Neural progenitor cell (in vitro differentiated cells): ENCODE data around the gene GCNA. TPM values are rescaled to one million over a fixed set of nuclear protein-coding genes. Genes with fewer than 3 reads are reported as not detected.

ENCODE experiments used
- DNase-seq: peaks from one replicate; pipeline ENCODE4 v3.0.0-alpha.2; 2016; ENCODE audit warnings: low spot score
- H2AFZ ChIP-seq: fragments of 200-600 bp; sonication (generic); replicated peaks from 2 replicates; pipeline ENCODE4 v1.6.1; 2016; ENCODE audit warnings: antibody characterized with exemption
- H3F3A ChIP-seq: fragments of 200-600 bp; sonication (generic); 2 replicates; pipeline ENCODE4 v1.6.1; 2016; ENCODE audit warnings: antibody characterized with exemption, low read depth
- H3K27ac ChIP-seq: fragments of 200-600 bp; sonication (generic); 2 replicates; pipeline ENCODE4 v1.5.1; 2016; ENCODE audit warnings: mild to moderate bottlenecking
- H3K27me3 ChIP-seq: fragments of 200-600 bp; sonication (generic); 2 replicates; pipeline ENCODE4 v1.6.1; 2016; ENCODE audit warnings: mild to moderate bottlenecking, moderate library complexity
- H3K36me3 ChIP-seq: fragments of 200-600 bp; sonication (generic); 2 replicates; pipeline ENCODE4 v1.5.1; 2016
- H3K4me1 ChIP-seq: fragments of 200-600 bp; sonication (generic); 2 replicates; pipeline ENCODE4 v1.6.1; 2016; ENCODE audit warnings: mixed run types
- H3K4me2 ChIP-seq: fragments of 200-600 bp; sonication (generic); 2 replicates; pipeline ENCODE4 v1.6.1; 2016
- H3K4me3 ChIP-seq: fragments of 200-600 bp; sonication (generic); 2 replicates; pipeline ENCODE4 v1.5.1; 2016
- H3K79me2 ChIP-seq: fragments of 200-600 bp; sonication (generic); 2 replicates; pipeline ENCODE4 v1.6.1; 2016; ENCODE audit warnings: low read depth
- H3K9ac ChIP-seq: fragments of 200-600 bp; sonication (generic); 2 replicates; pipeline ENCODE4 v1.6.1; 2016
- H3K9me3 ChIP-seq: fragments of 200-600 bp; sonication (generic); 2 replicates; pipeline ENCODE4 v1.5.1; 2016; ENCODE audit warnings: low read depth
- H4K20me1 ChIP-seq: fragments of 200-600 bp; sonication (generic); 2 replicates; pipeline ENCODE4 v1.6.1; 2016; ENCODE audit warnings: low read depth
- H3K27ac Mint-ChIP-seq: 3 replicates; pipeline ENCODE4 v1.8.0; 2021; ENCODE audit warnings: mixed read lengths
- H3K27me3 Mint-ChIP-seq: 2 replicates; pipeline ENCODE4 v1.8.0; 2022; ENCODE audit warnings: low read depth, mild to moderate bottlenecking, inconsistent platforms, moderate library complexity, mixed read lengths; ENCODE audit not compliant: insufficient read depth
- H3K36me3 Mint-ChIP-seq: 3 replicates; pipeline ENCODE4 v1.8.0; 2021; ENCODE audit warnings: mixed read lengths
- H3K4me1 Mint-ChIP-seq: 3 replicates; pipeline ENCODE4 v1.8.0; 2021; ENCODE audit warnings: mixed read lengths
- H3K4me3 Mint-ChIP-seq: 3 replicates; pipeline ENCODE4 v1.8.0; 2021; ENCODE audit warnings: mild to moderate bottlenecking, moderate library complexity, mixed read lengths
- H3K9me3 Mint-ChIP-seq: 3 replicates; pipeline ENCODE4 v1.8.0; 2020; ENCODE audit warnings: mixed read lengths
- CTCF ChIP-seq: fragments of 200-600 bp; sonication (generic); IDR thresholded peaks from 2 replicates; pipeline ENCODE4 v1.5.1; 2017; ENCODE audit warnings: antibody characterized with exemption, mild to moderate bottlenecking
- EZH2 ChIP-seq: fragments of 200-600 bp; sonication (generic); IDR thresholded peaks from 2 replicates; pipeline ENCODE4 v1.6.1; 2017; ENCODE audit warnings: antibody characterized with exemption, mild to moderate bottlenecking, moderate library complexity
- EZH2phosphoT487 ChIP-seq: fragments of 200-600 bp; sonication (generic); IDR thresholded peaks from 2 replicates; pipeline ENCODE4 v1.6.1; 2017; ENCODE audit warnings: antibody characterized with exemption
- total RNA-seq: library from RNA; depleted of rRNA; stranded (reverse); fragments of >200 nt; gene quantifications from 2 replicates; pipeline ENCODE4 v1.2.3, GENCODE V29; 2015; ENCODE audit warnings: low replicate concordance

Gene GCNA
- total RNA-seq, 1 donor from 2014 or later: 0.97 TPM

GRCh38 chrX:71543316-71543715, 34.9 kb upstream of the GCNA start:
- H3K27me3 ChIP-seq: no peaks in the 10 kb centered on the region
- peaks cover 93% of the 10 kb centered on the region for H4K20me1 ChIP-seq
- Mint-ChIP-seq H3K4me1 (no peaks in the 10 kb centered on the region), H3K27ac (no peak overlapping the region), H3K4me3 (no peak overlapping the region), H3K36me3 (peaks cover 18% of the 10 kb centered on the region), H3K27me3 (no peaks in the 10 kb centered on the region), H3K9me3 (no peaks in the 10 kb centered on the region)
- H3K27ac ChIP-seq: no peak overlapping the region
- H3K79me2 ChIP-seq: peaks cover 100% of the 10 kb centered on the region
- no peaks in the 10 kb centered on the region for H3K4me1 ChIP-seq
- no peak overlapping the region for H3K4me2 ChIP-seq
- no peak overlapping the region for H3K9ac ChIP-seq
- no peak overlapping the region for H2AFZ ChIP-seq
- no peak for DNase-seq
- H3K4me3 ChIP-seq: no peak overlapping the region
- peaks cover 9% of the 10 kb centered on the region for H3K36me3 ChIP-seq
- TF ChIP-seq CTCF (no peak), EZH2phosphoT487 (no peak), EZH2 (no peak)
- H3F3A ChIP-seq: no peaks in the 10 kb centered on the region
- H3K9me3 ChIP-seq: no peaks in the 10 kb centered on the region

GRCh38 chrX:71545364-71545763, 32.9 kb upstream of the GCNA start:
- Mint-ChIP-seq H3K9me3 (no peaks in the 10 kb centered on the region), H3K27ac (no peak overlapping the region), H3K4me3 (no peak overlapping the region), H3K4me1 (no peaks in the 10 kb centered on the region), H3K36me3 (peaks cover 18% of the 10 kb centered on the region), H3K27me3 (no peaks in the 10 kb centered on the region)
- H3K36me3 ChIP-seq: peaks cover 9% of the 10 kb centered on the region
- peaks cover 92% of the 10 kb centered on the region for H3K79me2 ChIP-seq
- H3K27ac ChIP-seq: no peak overlapping the region
- peaks cover 74% of the 10 kb centered on the region for H4K20me1 ChIP-seq
- DNase-seq: no peak
- no peak overlapping the region for H3K9ac ChIP-seq
- no peak overlapping the region for H3K4me3 ChIP-seq
- no peak overlapping the region for H2AFZ ChIP-seq
- H3F3A ChIP-seq: no peaks in the 10 kb centered on the region
- H3K27me3 ChIP-seq: no peaks in the 10 kb centered on the region
- H3K4me1 ChIP-seq: no peaks in the 10 kb centered on the region
- no peaks in the 10 kb centered on the region for H3K9me3 ChIP-seq
- no peak overlapping the region for H3K4me2 ChIP-seq
- no peak for TF ChIP-seq EZH2
- no peak for TF ChIP-seq EZH2phosphoT487
- TF ChIP-seq CTCF: no peak

GRCh38 chrX:71546879-71547278, 31.4 kb upstream of the GCNA start:
- Mint-ChIP-seq H3K36me3 (peaks cover 13% of the 10 kb centered on the region), H3K4me3 (no peak overlapping the region), H3K27ac (no peak overlapping the region), H3K27me3 (no peaks in the 10 kb centered on the region), H3K4me1 (no peaks in the 10 kb centered on the region), H3K9me3 (no peaks in the 10 kb centered on the region)
- Histone ChIP-seq H3K9me3 (no peaks in the 10 kb centered on the region), H3K4me1 (no peaks in the 10 kb centered on the region), H3K9ac (no peak overlapping the region), H2AFZ (no peak overlapping the region), H3K36me3 (peaks cover 9% of the 10 kb centered on the region), H3K27me3 (no peaks in the 10 kb centered on the region), H3K4me2 (no peak overlapping the region), H3K4me3 (no peak overlapping the region), H3K79me2 (peaks cover 81% of the 10 kb centered on the region), H4K20me1 (peaks cover 62% of the 10 kb centered on the region), H3K27ac (no peak overlapping the region), H3F3A (no peaks in the 10 kb centered on the region)
- TF ChIP-seq CTCF: no peak
- no peak for TF ChIP-seq EZH2
- no peak for TF ChIP-seq EZH2phosphoT487
- no peak for DNase-seq
